ENCODE measurements around the gene PPTC7. TPM values are rescaled to one million over a fixed set of nuclear protein-coding genes. Genes with fewer than 3 reads are reported as not detected.
"Not testable (repeated sequence)": the region's sequence is repeated elsewhere in the genome, so short reads cannot be mapped to it uniquely, and the experiment has no call there.

The PPTC7 gene
- total and polyA plus RNA-seq, 4 donors, result 5.6 to 15.7 (median 8.3) TPM

DNA sequence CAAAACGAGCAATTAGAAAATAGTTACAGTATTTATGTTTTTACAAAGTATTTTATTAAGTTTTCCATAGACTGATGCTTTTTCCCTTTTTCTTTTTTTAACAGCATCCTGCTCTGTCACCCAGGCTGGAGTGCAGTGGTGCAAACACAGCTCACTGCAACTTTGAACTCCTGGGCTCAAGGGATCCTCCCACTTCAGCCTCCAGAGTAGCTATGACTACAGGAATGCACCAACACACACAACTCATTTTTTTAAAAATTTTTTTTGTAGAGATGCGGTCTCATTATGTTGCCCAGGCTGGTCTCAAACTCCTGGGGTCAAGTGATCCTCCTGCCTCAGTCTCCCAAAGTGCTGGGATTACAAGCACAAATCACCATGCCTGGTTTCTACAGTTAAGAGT, 24.2 kb downstream of the PPTC7 start:
- not testable (repeated sequence) for DNase-seq (ENCODE audit: low spot score); H3K4me3 ChIP-seq (ENCODE audit: low read depth in 1 of 3, low read length in 3 of 3); H3K9ac ChIP-seq (ENCODE audit: low read depth in 1 of 2, low read length in 2 of 2); H3K9me3 ChIP-seq (ENCODE audit: control insufficient read depth in 4 of 4, low read length in 3 of 4); H3K27ac ChIP-seq (ENCODE audit: low read depth in 1 of 2, low read length in 2 of 2); H3K36me3 ChIP-seq (ENCODE audit: control insufficient read depth in 4 of 4, insufficient read depth in 3 of 4, low read depth in 1 of 4, low read length in 3 of 4); H3K27me3 ChIP-seq (ENCODE audit: control insufficient read depth in 4 of 4, insufficient read depth in 4 of 4, low read length in 3 of 4)
- peaks cover 4 to 29% (median 26%) of the 10 kb centered on the region in 4 donors for H3K4me1 ChIP-seq (ENCODE audit: control insufficient read depth in 4 of 4, insufficient read depth in 4 of 4, low read length in 3 of 4)
- 97% methylated on average over 2 of the region's 2 CpGs for WGBS

GRCh38 chr12:110557300-110557699, 25.8 kb downstream of the PPTC7 start:
- Histone ChIP-seq H3K9me3 (ENCODE audit: control insufficient read depth in 4 of 4, low read length in 3 of 4) (no peaks in the 10 kb centered on the region), H3K27ac (ENCODE audit: low read depth in 1 of 2, low read length in 2 of 2) (no peak overlapping the region), H3K9ac (ENCODE audit: low read depth in 1 of 2, low read length in 2 of 2) (no peak overlapping the region), H3K4me3 (ENCODE audit: low read depth in 1 of 3, low read length in 3 of 3) (no peak overlapping the region), H3K4me1 (ENCODE audit: control insufficient read depth in 4 of 4, insufficient read depth in 4 of 4, low read length in 3 of 4) (peaks cover 4 to 27% (median 19%) of the 10 kb centered on the region in 4 donors), H3K27me3 (ENCODE audit: control insufficient read depth in 4 of 4, insufficient read depth in 4 of 4, low read length in 3 of 4) (no peaks in the 10 kb centered on the region), H3K36me3 (ENCODE audit: control insufficient read depth in 4 of 4, insufficient read depth in 3 of 4, low read depth in 1 of 4, low read length in 3 of 4) (no peaks in the 10 kb centered on the region)
- TF ChIP-seq YY1 (IDR thresholded peaks at IDR 0.05) (no peak), REST (IDR thresholded peaks at IDR 0.05) (no peak), HNF4G (IDR thresholded peaks at IDR 0.05) (no peak), RAD21 (IDR thresholded peaks at IDR 0.05) (no peak), FOXA1 (IDR thresholded peaks at IDR 0.05) (no peak), SP1 (IDR thresholded peaks at IDR 0.05) (no peak), ZBTB33 (IDR thresholded peaks at IDR 0.05) (no peak), FOXA2 (IDR thresholded peaks at IDR 0.05) (no peak), GABPA (IDR thresholded peaks at IDR 0.05 in 1 of 2, conservative IDR thresholded peaks at IDR 0.05 in 1 of 2) (no peak), RXRA (IDR thresholded peaks at IDR 0.05) (no peak), NR2F2 (IDR thresholded peaks at IDR 0.05) (no peak), TAF1 (conservative IDR thresholded peaks at IDR 0.05) (no peak), JUND (IDR thresholded peaks at IDR 0.05) (no peak), HNF4A (conservative IDR thresholded peaks at IDR 0.05) (no peak), EGR1 (IDR thresholded peaks at IDR 0.05; ENCODE audit: low read depth in 2 of 2) (no peak)
- TF ChIP-seq, protein P1, sequence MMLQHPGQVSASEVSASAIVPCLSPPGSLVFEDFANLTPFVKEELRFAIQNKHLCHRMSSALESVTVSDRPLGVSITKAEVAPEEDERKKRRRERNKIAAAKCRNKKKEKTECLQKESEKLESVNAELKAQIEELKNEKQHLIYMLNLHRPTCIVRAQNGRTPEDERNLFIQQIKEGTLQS (IDR thresholded peaks at IDR 0.05), result no peak
- TF ChIP-seq, protein P2, sequence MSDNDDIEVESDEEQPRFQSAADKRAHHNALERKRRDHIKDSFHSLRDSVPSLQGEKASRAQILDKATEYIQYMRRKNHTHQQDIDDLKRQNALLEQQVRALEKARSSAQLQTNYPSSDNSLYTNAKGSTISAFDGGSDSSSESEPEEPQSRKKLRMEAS (IDR thresholded peaks at IDR 0.05), result no peak
- TF ChIP-seq, protein P3, sequence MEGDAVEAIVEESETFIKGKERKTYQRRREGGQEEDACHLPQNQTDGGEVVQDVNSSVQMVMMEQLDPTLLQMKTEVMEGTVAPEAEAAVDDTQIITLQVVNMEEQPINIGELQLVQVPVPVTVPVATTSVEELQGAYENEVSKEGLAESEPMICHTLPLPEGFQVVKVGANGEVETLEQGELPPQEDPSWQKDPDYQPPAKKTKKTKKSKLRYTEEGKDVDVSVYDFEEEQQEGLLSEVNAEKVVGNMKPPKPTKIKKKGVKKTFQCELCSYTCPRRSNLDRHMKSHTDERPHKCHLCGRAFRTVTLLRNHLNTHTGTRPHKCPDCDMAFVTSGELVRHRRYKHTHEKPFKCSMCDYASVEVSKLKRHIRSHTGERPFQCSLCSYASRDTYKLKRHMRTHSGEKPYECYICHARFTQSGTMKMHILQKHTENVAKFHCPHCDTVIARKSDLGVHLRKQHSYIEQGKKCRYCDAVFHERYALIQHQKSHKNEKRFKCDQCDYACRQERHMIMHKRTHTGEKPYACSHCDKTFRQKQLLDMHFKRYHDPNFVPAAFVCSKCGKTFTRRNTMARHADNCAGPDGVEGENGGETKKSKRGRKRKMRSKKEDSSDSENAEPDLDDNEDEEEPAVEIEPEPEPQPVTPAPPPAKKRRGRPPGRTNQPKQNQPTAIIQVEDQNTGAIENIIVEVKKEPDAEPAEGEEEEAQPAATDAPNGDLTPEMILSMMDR (IDR thresholded peaks at IDR 0.05; ENCODE audit: low read depth, low read length, missing input control), result no peak
- WGBS, result 98% methylated on average over 3 of the region's 3 CpGs
- no peak for DNase-seq (ENCODE audit: low spot score)

Measured in liver (tissue), 9 donors.